HG03521 (cell line): ENCODE data around the gene SLC47A1.

Experiments used
- ATAC-seq: cut with Tn5 transposase; IDR thresholded peaks from one replicate; pipeline ENCODE4 v1.9.1; 2021; ENCODE audit warnings: mild to moderate bottlenecking, moderate library complexity; ENCODE audit not compliant: unreplicated experiment

Gene SLC47A1

GRCh38 chr17:19592316-19592715 is 58.7 kb downstream of the SLC47A1 start:
- ATAC-seq: no peak

GRCh38 chr17:19596869-19597268 is 63.2 kb downstream of the SLC47A1 start:
- ATAC-seq: no peak

DNA sequence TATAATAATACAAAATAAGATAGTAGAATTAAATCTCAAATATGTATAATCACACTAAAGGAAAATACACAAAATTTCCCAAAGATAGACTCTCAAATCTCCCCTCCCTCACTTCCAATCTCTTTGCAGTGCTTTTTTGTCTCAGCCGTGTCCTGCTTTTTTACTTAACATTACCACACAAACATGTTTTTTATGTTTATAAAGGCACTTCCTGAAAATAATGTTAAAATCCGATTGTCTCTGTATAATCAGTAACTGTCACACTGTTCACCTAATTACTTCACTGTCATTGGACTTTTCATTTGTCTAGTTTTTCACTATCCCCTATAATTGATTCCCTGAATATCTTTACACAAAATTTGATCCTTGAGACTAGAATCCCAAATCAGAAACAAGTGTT is 76.7 kb downstream of the SLC47A1 start:
- ATAC-seq: no peak

DNA sequence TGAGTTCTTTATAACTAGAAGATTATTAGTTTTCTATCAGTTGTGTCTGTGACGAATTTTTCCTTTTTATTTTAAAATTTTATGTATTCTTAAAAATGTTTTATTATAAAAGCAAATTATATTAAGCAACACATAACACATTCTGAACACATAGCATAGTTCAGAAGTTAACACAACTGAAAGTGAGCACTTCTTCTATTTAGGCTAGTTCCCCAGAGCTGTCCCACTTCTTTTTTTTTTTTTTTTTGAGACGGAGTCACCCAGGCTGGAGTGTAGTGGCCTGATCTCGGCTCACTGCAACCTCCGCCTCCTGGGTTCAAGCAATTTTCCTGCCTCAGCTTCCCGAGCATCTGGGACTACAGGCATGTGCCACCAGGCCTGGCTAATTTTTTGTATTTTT is 77.2 kb downstream of the SLC47A1 start:
- no peak for ATAC-seq

- ATAC-seq: no peak
Observed at GRCh38 chr17:19613979-19614378, 80.3 kb downstream of the SLC47A1 start.

- no peak for ATAC-seq
Observed at GRCh38 chr17:19614900-19615299, 81.2 kb downstream of the SLC47A1 start.

GRCh38 chr17:19618015-19618414 is 84.4 kb downstream of the SLC47A1 start:
- ATAC-seq: no peak

DNA sequence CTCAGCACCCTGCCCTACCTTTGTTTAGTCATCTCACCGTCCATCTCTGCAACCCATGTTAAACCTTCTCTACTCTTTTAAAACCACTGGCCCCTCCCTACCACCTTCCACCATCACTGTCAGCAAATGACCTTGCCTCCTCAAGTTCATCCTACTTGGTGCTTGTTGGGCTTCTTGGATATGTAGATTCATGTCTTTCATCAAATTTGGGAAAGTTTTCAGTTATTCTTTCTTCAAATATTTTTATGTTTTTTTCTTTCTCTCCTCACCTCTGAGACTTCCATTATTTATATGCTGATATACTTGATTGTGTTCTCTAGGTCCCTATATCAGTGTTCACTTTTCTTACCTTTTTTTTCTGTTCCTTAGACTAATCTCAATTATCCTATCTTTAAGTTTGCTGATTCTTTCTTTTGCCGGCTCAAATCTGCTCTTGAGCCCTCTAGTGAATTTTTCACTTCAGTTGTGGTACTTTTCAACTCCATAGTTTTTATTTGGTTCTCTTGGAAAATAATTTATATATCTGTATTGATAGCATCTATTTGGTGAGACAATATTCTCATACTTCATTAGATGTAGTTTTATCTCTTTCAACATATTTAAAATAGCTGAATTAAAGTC is 86.2 kb downstream of the SLC47A1 start:
- no peak for ATAC-seq

DNA sequence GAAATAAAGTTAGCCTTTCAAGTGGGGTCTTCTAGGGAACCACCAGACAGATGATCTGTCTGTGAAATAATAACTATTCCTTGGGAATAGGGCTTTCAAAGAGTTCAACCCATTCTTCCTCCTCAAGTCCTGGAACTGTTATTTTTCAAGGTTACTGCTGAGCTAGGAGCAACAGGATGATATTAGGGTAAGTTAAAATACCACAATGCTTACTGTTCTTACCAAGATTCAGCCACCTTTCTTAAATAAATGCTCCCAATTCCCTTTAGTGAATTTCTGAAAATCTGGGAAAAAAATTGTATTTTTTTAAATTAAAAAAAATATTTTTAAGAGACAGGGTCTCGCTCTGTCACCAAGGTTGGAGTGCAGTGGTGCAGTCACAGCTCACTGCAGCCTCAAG is 88.0 kb downstream of the SLC47A1 start:
- ATAC-seq: no peak

DNA sequence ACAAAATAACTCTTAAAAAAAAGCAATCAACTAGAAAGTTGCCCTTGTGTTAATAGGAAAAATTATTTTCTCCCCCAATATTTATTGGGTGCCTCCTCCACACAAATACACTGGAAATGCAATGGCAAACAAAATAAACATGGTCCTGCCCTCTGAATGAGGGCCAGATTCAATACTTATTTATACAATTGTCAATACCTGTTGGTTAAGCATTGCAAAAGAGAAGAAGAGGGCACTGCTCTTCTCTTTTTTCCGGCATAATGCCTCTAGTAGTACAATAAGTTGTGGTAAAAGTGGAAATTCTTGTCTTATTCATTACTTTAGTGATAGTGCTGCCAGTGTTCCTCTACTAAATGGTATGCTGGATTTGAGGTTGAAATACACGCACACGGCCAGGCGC is 92.4 kb downstream of the SLC47A1 start:
- ATAC-seq: no peak
